CD4-positive, alpha-beta memory T cell (primary cell): ENCODE measurements around the gene FAF1. TPM values are rescaled to one million over a fixed set of nuclear protein-coding genes. Genes with fewer than 3 reads are reported as not detected.

Experiments used
- CTCF ChIA-PET: fragments of 350-600 bp; sonication (Branson Sonifier 250); formaldehyde crosslinking; loops from one replicate; lab custom pipeline; 2021; ENCODE audit warnings: inconsistent platforms; ENCODE audit not compliant: partially characterized antibody; lab: Charles Lee
- POLR2A ChIA-PET: fragments of 350-600 bp; sonication (Branson Sonifier 250); formaldehyde crosslinking; loops from one replicate; lab custom pipeline; 2021; ENCODE audit not compliant: partially characterized antibody; lab: Charles Lee
- DNase-seq, 5 donors: peaks; one replicate each; pipeline versions ENCODE4 v3.0.0 to v3.0.0-alpha.2; 2020 to 2022; ENCODE audit warnings: mixed read lengths in 1 of 5
- H3K27ac ChIP-seq: one replicate; pipeline ENCODE4 v1.7.0; 2013; ENCODE audit warnings: low read depth, low read length
- H3K27me3 ChIP-seq: 2 replicates; pipeline ENCODE4 v1.7.0; 2013; ENCODE audit warnings: mild to moderate bottlenecking, low read length, moderate library complexity; ENCODE audit not compliant: insufficient read depth
- H3K36me3 ChIP-seq: 2 replicates; pipeline ENCODE4 v1.7.0; 2013; ENCODE audit warnings: mild to moderate bottlenecking, low read length, moderate library complexity; ENCODE audit not compliant: insufficient read depth
- H3K4me1 ChIP-seq: 2 replicates; pipeline ENCODE4 v1.7.0; 2013; ENCODE audit warnings: mild to moderate bottlenecking, low read length, moderate library complexity; ENCODE audit not compliant: insufficient read depth
- H3K4me3 ChIP-seq, 2 donors: one replicate each; pipeline ENCODE4 v1.7.0; 2013; ENCODE audit warnings: low read length in 2 of 2, mild to moderate bottlenecking in 1 of 2
- H3K9me3 ChIP-seq, 2 donors: one replicate each; pipeline ENCODE4 v1.7.0; 2013; ENCODE audit warnings: low read length in 2 of 2, control low read depth in 1 of 2; ENCODE audit not compliant: control insufficient read depth in 1 of 2
- H3K27ac Mint-ChIP-seq, 7 donors: one replicate each; pipeline ENCODE4 v1.8.0; 2020 to 2021; ENCODE audit warnings: mixed read lengths in 7 of 7, mild to moderate bottlenecking in 6 of 7, inconsistent platforms in 3 of 7, moderate library complexity in 3 of 7
- H3K27me3 Mint-ChIP-seq, 2 donors: one replicate each; pipeline ENCODE4 v1.8.0; 2020 to 2021; ENCODE audit warnings: mixed read lengths in 2 of 2
- H3K36me3 Mint-ChIP-seq, 2 donors: one replicate each; pipeline ENCODE4 v1.8.0; 2020 to 2021; ENCODE audit warnings: mixed read lengths in 2 of 2, inconsistent platforms in 1 of 2, mild to moderate bottlenecking in 1 of 2
- H3K4me1 Mint-ChIP-seq, 4 donors: one replicate each; pipeline ENCODE4 v1.8.0; 2020 to 2021; ENCODE audit warnings: mixed read lengths in 4 of 4, mild to moderate bottlenecking in 1 of 4
- H3K4me3 Mint-ChIP-seq, 8 donors: one replicate each; pipeline ENCODE4 v1.8.0; 2020 to 2021; ENCODE audit warnings: mixed read lengths in 8 of 8, mild to moderate bottlenecking in 7 of 8, moderate library complexity in 6 of 8, inconsistent platforms in 3 of 8
- H3K9me3 Mint-ChIP-seq, 8 donors: one replicate each; pipeline ENCODE4 v1.8.0; 2020 to 2021; ENCODE audit warnings: mixed read lengths in 8 of 8, mild to moderate bottlenecking in 5 of 8, inconsistent platforms in 3 of 8, moderate library complexity in 1 of 8
- intact Hi-C: fragments of 100-400 bp; cut with micrococcal nuclease; formaldehyde crosslinking; loops from one replicate; pipeline ENCODE4 v1.15.1; 2023
- polyA plus RNA-seq, 2 donors: library from polyadenylated mRNA; unstranded; fragments of 300-500 nt; fragmentation: Illumina TruSeq; gene quantifications; one replicate each; pipeline ENCODE4 v1.2.3, GENCODE V29; 2021
- total RNA-seq, 2 experiments: library from RNA; stranded (reverse); gene quantifications; one replicate each; pipeline ENCODE4 v1.2.3, GENCODE V29; 2021

The FAF1 gene
- total and polyA plus RNA-seq, 4 experiments from 2014 or later, result 36.0 to 60.2 (median 53.9) TPM

- H3K4me3 ChIP-seq, result no peak overlapping the region
Observed at GRCh38 chr1:50416150-50416527, 543.9 kb downstream of the FAF1 start.

DNA sequence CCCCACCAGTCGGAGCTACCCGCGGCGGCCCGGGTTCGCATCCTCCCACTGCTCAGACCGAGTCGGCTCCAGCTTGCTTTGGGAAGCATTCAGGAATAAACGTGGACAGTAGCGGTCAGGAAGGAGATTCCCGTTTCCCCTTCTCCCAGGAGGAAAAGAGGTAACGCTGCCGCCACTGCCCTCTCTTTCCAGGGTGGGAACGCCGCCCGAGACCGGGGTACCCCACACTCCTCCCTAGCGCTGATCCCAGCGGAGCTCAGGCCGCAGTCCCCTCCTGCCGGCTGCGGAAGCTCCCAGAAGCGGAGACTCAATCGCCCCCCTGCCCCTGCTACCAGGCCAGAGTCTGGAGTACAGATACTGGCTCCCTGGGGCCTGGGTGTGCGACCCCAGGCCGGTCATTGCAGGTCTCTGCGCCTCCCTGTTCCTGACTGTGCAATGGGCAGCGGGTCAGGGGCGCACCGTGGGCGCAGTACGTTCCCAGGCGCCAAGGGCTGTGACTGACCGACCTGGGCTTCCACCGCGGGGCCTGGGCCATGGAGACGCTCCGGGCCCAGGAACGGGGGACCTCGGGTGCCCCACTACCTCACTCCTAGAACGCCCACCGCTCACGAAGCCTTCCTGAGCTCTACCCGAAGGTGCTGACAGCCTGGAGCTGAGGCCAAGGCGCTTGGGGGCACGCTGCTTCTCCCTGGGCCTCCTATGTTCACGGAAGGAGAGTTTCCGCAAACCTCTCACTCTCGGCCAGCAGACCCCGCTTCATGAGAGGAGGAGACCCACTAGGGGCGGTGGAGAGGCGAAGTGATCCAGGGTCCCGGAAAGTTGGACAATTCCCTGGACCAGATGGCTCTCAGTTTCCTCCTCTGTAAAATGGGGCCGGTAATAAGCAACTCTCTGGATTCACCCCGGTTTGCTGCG lies 544.6 kb downstream of the FAF1 start:
- Histone ChIP-seq H3K36me3 (no peaks in the 10 kb centered on the region), H3K4me1 (peaks cover 4% of the 10 kb centered on the region), H3K9me3 (no peaks in the 10 kb centered on the region), H3K4me3 (no peak overlapping the region), H3K27me3 (peaks cover 19% of the 10 kb centered on the region), H3K27ac (no peak overlapping the region)
- Mint-ChIP-seq H3K27ac (no peak overlapping the region), H3K27me3 (peaks cover 49 to 53% of the 10 kb centered on the region in 2 donors), H3K36me3 (no peaks in the 10 kb centered on the region), H3K4me1 (peaks cover 14 to 29% (median 23%) of the 10 kb centered on the region in 4 donors), H3K9me3 (peaks cover 0 to 16% (median 6%) of the 10 kb centered on the region in 8 donors), H3K4me3 (no peak overlapping the region)
- intact Hi-C loops, result no loop called here
- DNase-seq, result no peak
- CTCF ChIA-PET, result no interaction called here
- POLR2A ChIA-PET, result no interaction called here

More at GRCh38 chr1:50416150-50416527, 543.9 kb downstream of the FAF1 start:
- intact Hi-C loops, result no loop called here
- no peaks in the 10 kb centered on the region for H3K36me3 ChIP-seq
- peaks cover 4% of the 10 kb centered on the region for H3K4me1 ChIP-seq
- H3K27ac ChIP-seq, result no peak overlapping the region
- ChIA-PET POLR2A (no interaction called here), CTCF (no interaction called here)
- Mint-ChIP-seq H3K4me1 (peaks cover 14 to 30% (median 25%) of the 10 kb centered on the region in 4 donors), H3K27me3 (peaks cover 48 to 50% of the 10 kb centered on the region in 2 donors), H3K27ac (no peak overlapping the region), H3K36me3 (no peaks in the 10 kb centered on the region), H3K4me3 (peak overlapping the region in 1 of 8 donors; percentile 63), H3K9me3 (peaks cover 0 to 16% (median 5%) of the 10 kb centered on the region in 8 donors)
- DNase-seq, result no peak
- peaks cover 19% of the 10 kb centered on the region for H3K27me3 ChIP-seq
- H3K9me3 ChIP-seq, result no peaks in the 10 kb centered on the region

DNA sequence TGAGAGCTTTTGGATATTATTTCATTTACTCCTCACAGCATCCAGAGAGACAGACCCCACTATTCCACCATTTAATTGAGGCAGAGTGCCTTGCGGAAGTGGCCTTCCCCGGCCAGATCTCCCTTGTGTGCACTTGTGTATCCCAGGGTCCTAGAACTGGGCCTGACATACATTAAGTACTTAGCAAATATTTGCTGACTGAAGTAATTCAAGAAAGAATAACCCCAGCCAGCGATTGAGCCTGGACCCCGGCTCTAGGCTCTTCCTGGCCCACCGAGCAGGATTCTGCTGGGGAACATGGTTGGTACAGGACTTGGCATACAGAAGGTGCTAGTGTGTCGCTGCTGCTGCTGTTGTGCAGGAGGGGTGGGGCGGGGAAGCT lies 545.2 kb downstream of the FAF1 start:
- no peak overlapping the region for H3K27ac ChIP-seq
- ChIA-PET CTCF (no interaction called here), POLR2A (no interaction called here)
- H3K4me3 ChIP-seq, result no peak overlapping the region
- Mint-ChIP-seq H3K27ac (peak overlapping the region in 1 of 7 donors; percentile 15), H3K36me3 (no peaks in the 10 kb centered on the region), H3K9me3 (peaks cover 0 to 16% (median 6%) of the 10 kb centered on the region in 8 donors), H3K4me1 (peaks cover 8 to 22% (median 17%) of the 10 kb centered on the region in 4 donors), H3K27me3 (peaks cover 43 to 49% of the 10 kb centered on the region in 2 donors), H3K4me3 (no peak overlapping the region)
- peaks cover 3% of the 10 kb centered on the region for H3K4me1 ChIP-seq
- no peaks in the 10 kb centered on the region for H3K36me3 ChIP-seq
- DNase-seq, result no peak
- H3K9me3 ChIP-seq, result no peaks in the 10 kb centered on the region
- peaks cover 14% of the 10 kb centered on the region for H3K27me3 ChIP-seq
- intact Hi-C loops, result no loop called here

- H3K9me3 Mint-ChIP-seq, result peaks cover 0 to 16% (median 6%) of the 10 kb centered on the region in 8 donors
- Histone ChIP-seq H3K9me3 (no peaks in the 10 kb centered on the region), H3K4me1 (no peaks in the 10 kb centered on the region), H3K27me3 (peaks cover 14% of the 10 kb centered on the region), H3K36me3 (no peaks in the 10 kb centered on the region), H3K27ac (no peak overlapping the region), H3K4me3 (no peak overlapping the region)
- CTCF ChIA-PET, result no interaction called here
- POLR2A ChIA-PET, result no interaction called here
- H3K36me3 Mint-ChIP-seq, result no peaks in the 10 kb centered on the region
- peaks cover 6 to 13% (median 11%) of the 10 kb centered on the region in 4 donors for H3K4me1 Mint-ChIP-seq
- H3K27me3 Mint-ChIP-seq, result peaks cover 43 to 46% of the 10 kb centered on the region in 2 donors
- intact Hi-C loops, result no loop called here
- H3K4me3 Mint-ChIP-seq, result no peak overlapping the region
- DNase-seq, result no peak
- H3K27ac Mint-ChIP-seq, result no peak overlapping the region
Observed at GRCh38 chr1:50412813-50413476, 547.1 kb downstream of the FAF1 start.

- Histone ChIP-seq H3K27ac (no peak overlapping the region), H3K4me3 (no peak overlapping the region), H3K9me3 (no peaks in the 10 kb centered on the region), H3K4me1 (no peaks in the 10 kb centered on the region), H3K36me3 (no peaks in the 10 kb centered on the region), H3K27me3 (no peaks in the 10 kb centered on the region)
- DNase-seq, result no peak
- no peak overlapping the region for H3K4me3 Mint-ChIP-seq
- no peak overlapping the region for H3K27ac Mint-ChIP-seq
- no peaks in the 10 kb centered on the region for H3K36me3 Mint-ChIP-seq
- peaks cover 42 to 44% of the 10 kb centered on the region in 2 donors for H3K27me3 Mint-ChIP-seq
- H3K4me1 Mint-ChIP-seq, result no peaks in the 10 kb centered on the region
- intact Hi-C loops, result no loop called here
- POLR2A ChIA-PET, result no interaction called here
- H3K9me3 Mint-ChIP-seq, result peaks cover 0 to 18% (median 0%) of the 10 kb centered on the region in 8 donors
- CTCF ChIA-PET, result no interaction called here
Observed at GRCh38 chr1:50405814-50406213, 554.3 kb downstream of the FAF1 start.

DNA sequence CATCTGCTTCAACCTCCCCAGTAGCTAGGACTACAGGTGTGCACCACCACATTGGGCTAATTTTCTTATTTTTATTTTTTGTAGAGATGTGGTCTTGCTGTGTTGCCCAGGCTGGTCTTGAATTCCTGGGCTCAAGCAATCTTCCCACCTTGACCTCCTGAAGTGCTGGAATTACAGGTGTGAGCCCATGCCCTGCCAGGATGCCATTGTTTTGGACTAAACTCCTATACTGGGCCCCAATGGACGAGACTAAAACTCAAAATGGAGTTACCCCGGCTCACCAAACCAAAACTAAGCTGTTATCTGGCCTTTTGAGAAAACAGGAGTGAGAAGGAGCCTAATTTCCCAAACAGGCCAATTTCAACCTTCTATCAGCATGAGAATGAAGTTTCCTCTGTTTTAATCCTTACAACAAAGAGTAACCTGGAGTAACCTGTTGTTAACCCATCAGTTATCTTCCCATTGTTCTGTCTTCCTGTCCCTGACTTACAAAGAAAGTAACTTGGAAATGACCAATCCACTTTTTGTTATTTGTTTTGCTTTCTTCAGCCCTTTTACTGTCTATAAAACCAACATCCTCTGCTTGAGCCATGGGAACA lies 566.4 kb downstream of the FAF1 start:
- Mint-ChIP-seq H3K27ac (no peak overlapping the region), H3K27me3 (peaks cover 18 to 26% of the 10 kb centered on the region in 2 donors), H3K4me3 (no peak overlapping the region), H3K9me3 (peaks cover 2 to 8% (median 4%) of the 10 kb centered on the region in 8 donors), H3K4me1 (no peaks in the 10 kb centered on the region), H3K36me3 (peaks cover 0 to 2% of the 10 kb centered on the region in 2 donors)
- no peaks in the 10 kb centered on the region for H3K27me3 ChIP-seq
- H3K4me1 ChIP-seq, result no peaks in the 10 kb centered on the region
- no peak overlapping the region for H3K27ac ChIP-seq
- H3K36me3 ChIP-seq, result no peaks in the 10 kb centered on the region
- H3K9me3 ChIP-seq, result no peaks in the 10 kb centered on the region
- DNase-seq, result no peak
- intact Hi-C loops, result no loop called here
- no peak overlapping the region for H3K4me3 ChIP-seq
- ChIA-PET CTCF (no interaction called here), POLR2A (no interaction called here)
